Suppressor macrophage (primary cell): ENCODE data around the gene OAT.

ENCODE experiments used
- DNase-seq, 4 experiments: peaks; one replicate each; pipeline ENCODE4 v3.0.0-alpha.2; 2020 to 2022

OAT gene

GRCh38 chr10:124353091-124353815, 65.5 kb downstream of the OAT start:
- DNase-seq: no peak

GRCh38 chr10:124351481-124352220, 67.1 kb downstream of the OAT start:
- DNase-seq: no peak

- no peak for DNase-seq
Measured at GRCh38 chr10:124350806-124351205, 67.9 kb downstream of the OAT start.

- no peak for DNase-seq
Measured at GRCh38 chr10:124349996-124350280, 68.8 kb downstream of the OAT start.

GRCh38 chr10:124349231-124349995, 69.3 kb downstream of the OAT start:
- DNase-seq: no peak

- DNase-seq: no peak
Measured at GRCh38 chr10:124348801-124349200, 69.9 kb downstream of the OAT start.

GRCh38 chr10:124347956-124348355, 70.8 kb downstream of the OAT start:
- DNase-seq: no peak
